WTC11 (cell line): ENCODE measurements around the gene EHMT1. TPM values are rescaled to one million over a fixed set of nuclear protein-coding genes. Genes with fewer than 3 reads are reported as not detected.

ENCODE experiments used
- ATAC-seq: fragments of 200-7000 bp; cut with Tn5 transposase; 2 replicates; pipeline ENCODE4 v1.10.0; 2021; ENCODE audit warnings: mild to moderate bottlenecking, moderate library complexity
- CTCF ChIA-PET: fragments of 300-600 bp; sonication (Branson Sonifier 250); formaldehyde crosslinking; loops from one replicate; lab custom pipeline; 2021; ENCODE audit warnings: antibody characterized with exemption; lab: Charles Lee
- POLR2A ChIA-PET: fragments of 350-600 bp; sonication (Branson Sonifier 250); formaldehyde crosslinking; loops from one replicate; lab custom pipeline; 2021; ENCODE audit warnings: antibody characterized with exemption; lab: Charles Lee
- DNase-seq: peaks from one replicate; pipeline ENCODE4 v3.0.0; 2021; ENCODE audit warnings: low spot score
- H3K27ac Mint-ChIP-seq: 2 replicates; pipeline ENCODE4 v1.8.0; 2021; ENCODE audit warnings: mixed read lengths
- H3K27me3 Mint-ChIP-seq: 2 replicates; pipeline ENCODE4 v1.8.0; 2021; ENCODE audit warnings: low read depth, mild to moderate bottlenecking, moderate library complexity, mixed read lengths
- H3K36me3 Mint-ChIP-seq: 2 replicates; pipeline ENCODE4 v1.8.0; 2021; ENCODE audit warnings: mixed read lengths
- H3K4me1 Mint-ChIP-seq: 2 replicates; pipeline ENCODE4 v1.8.0; 2022; ENCODE audit warnings: mixed read lengths
- H3K4me3 Mint-ChIP-seq: 2 replicates; pipeline ENCODE4 v1.8.0; 2021; ENCODE audit warnings: mild to moderate bottlenecking, moderate library complexity, mixed read lengths
- H3K9me3 Mint-ChIP-seq: 2 replicates; pipeline ENCODE4 v1.8.0; 2021; ENCODE audit warnings: mixed read lengths
- AFF4 ChIP-seq: sonication (generic); formaldehyde crosslinking; IDR thresholded peaks from 2 replicates; pipeline ENCODE4 v1.8.1; 2023; ENCODE audit warnings: mild to moderate bottlenecking, missing genetic modification reagents, borderline replicate concordance
- AR ChIP-seq: fragments of 250-450 bp; sonication (Bioruptor Pico); IDR thresholded peaks from 2 replicates; pipeline ENCODE4 v1.9.0; 2021; ENCODE audit warnings: mild to moderate bottlenecking
- CBFB ChIP-seq: sonication (generic); formaldehyde crosslinking; IDR thresholded peaks from 2 replicates; pipeline ENCODE4 v1.8.1; 2022; ENCODE audit warnings: mild to moderate bottlenecking, low read depth, missing genetic modification reagents
- GTF2I ChIP-seq: fragments of 250-450 bp; sonication (Bioruptor Pico); conservative IDR thresholded peaks from 2 replicates; pipeline ENCODE4 v1.4.0; 2021; ENCODE audit warnings: mild to moderate bottlenecking
- IRF1 ChIP-seq: sonication (generic); formaldehyde crosslinking; IDR thresholded peaks from 2 replicates; pipeline ENCODE4 v1.8.0; 2023; ENCODE audit warnings: missing genetic modification reagents
- PRDM15 ChIP-seq: sonication (generic); formaldehyde crosslinking; IDR thresholded peaks from 2 replicates; pipeline ENCODE4 v1.8.0; 2022; ENCODE audit warnings: missing genetic modification reagents
- TCF7 ChIP-seq: sonication (generic); formaldehyde crosslinking; IDR thresholded peaks from 2 replicates; pipeline ENCODE4 v1.8.0; 2022; ENCODE audit warnings: mild to moderate bottlenecking, low read depth, missing genetic modification reagents, moderate library complexity
- TEAD4 ChIP-seq: sonication (generic); formaldehyde crosslinking; IDR thresholded peaks from 2 replicates; pipeline ENCODE4 v1.8.0; 2022; ENCODE audit warnings: mild to moderate bottlenecking, missing genetic modification reagents
- ZMAT4 ChIP-seq: fragments of 250-450 bp; sonication (Bioruptor Pico); IDR thresholded peaks from 2 replicates; pipeline ENCODE4 v1.9.0; 2021; ENCODE audit warnings: mild to moderate bottlenecking
- ZNF232 ChIP-seq: sonication (generic); formaldehyde crosslinking; IDR thresholded peaks from 2 replicates; pipeline ENCODE4 v1.8.0; 2022; ENCODE audit warnings: mild to moderate bottlenecking, missing genetic modification reagents
- ZNF512 ChIP-seq: sonication (generic); formaldehyde crosslinking; IDR thresholded peaks from 2 replicates; pipeline ENCODE4 v1.8.1; 2022; ENCODE audit warnings: missing genetic modification reagents, borderline replicate concordance
- ZNF532 ChIP-seq: fragments of 250-450 bp; sonication (Bioruptor Pico); IDR thresholded peaks from 2 replicates; pipeline ENCODE4 v1.9.0; 2021; ENCODE audit warnings: mild to moderate bottlenecking, borderline replicate concordance
- total RNA-seq: library from RNA; stranded (reverse); gene quantifications from 3 replicates; pipeline ENCODE4 v1.2.3, GENCODE V29; 2021

EHMT1 gene
- total RNA-seq, 1 experiment from 2014 or later = 170 TPM

- Mint-ChIP-seq H3K36me3 (peaks cover 11% of the 10 kb centered on the region), H3K27me3 (no peaks in the 10 kb centered on the region), H3K27ac (no peak overlapping the region), H3K9me3 (no peaks in the 10 kb centered on the region), H3K4me1 (peaks cover 33% of the 10 kb centered on the region), H3K4me3 (no peak overlapping the region)
- ATAC-seq = no peak
- TF ChIP-seq ZNF512 (CRISPR knock-in tag) (no peak), PRDM15 (no peak), ZMAT4 (CRISPR knock-in tag) (no peak), TEAD4 (CRISPR knock-in tag) (no peak), ZNF532 (CRISPR knock-in tag) (no peak), TCF7 (CRISPR knock-in tag) (no peak), GTF2I (CRISPR knock-in tag) (no peak)
- no peak for DNase-seq
- ChIA-PET CTCF (no interaction called here), POLR2A (interaction anchor here (1.8 kb wide), 1 partner anchor 9 kb away, joined by 4 read pairs; no protein-coding TSS in a partner anchor)
These were observed 37.6 kb downstream of the EHMT1 start for GRCh38 chr9:137656416-137656815.

GRCh38 chr9:137657606-137658005, 38.8 kb downstream of the EHMT1 start:
- Mint-ChIP-seq H3K9me3 (no peaks in the 10 kb centered on the region), H3K36me3 (peaks cover 6% of the 10 kb centered on the region), H3K4me1 (peaks cover 33% of the 10 kb centered on the region), H3K27ac (peak overlapping the region; percentile 30)
- no peak for DNase-seq
- CTCF ChIA-PET = interaction anchor here (1.2 kb wide), 1 partner anchor 37 kb away, joined by 3 read pairs; no protein-coding TSS in a partner anchor
- ATAC-seq = no peak
- TF ChIP-seq CBFB (CRISPR knock-in tag) (no peak), AR (no peak), ZNF232 (CRISPR knock-in tag) (no peak), GTF2I (CRISPR knock-in tag) (no peak), AFF4 (CRISPR knock-in tag) (no peak), IRF1 (CRISPR knock-in tag) (no peak)
- TF ChIP-seq, all 79 proteins: peak for 0
- POLR2A ChIA-PET = interaction anchor here (1.8 kb wide), 1 partner anchor 7 kb away, joined by 4 read pairs; no protein-coding TSS in a partner anchor
- no peaks in the 10 kb centered on the region for H3K27me3 Mint-ChIP-seq
- H3K4me3 Mint-ChIP-seq = no peak overlapping the region
